B cell (primary cell): Measurements from ENCODE around the gene DEAF1. TPM values are rescaled to one million over a fixed set of nuclear protein-coding genes. Genes with fewer than 3 reads are reported as not detected.
A peak's percentile ranks its signal among the peaks of the same experiment; 100 is the strongest.

Source experiments
- ATAC-seq: fragments of 200-7000 bp; cut with Tn5 transposase; one replicate; pipeline ENCODE4 v1.10.0; 2021; ENCODE audit warnings: low read depth, mild to moderate bottlenecking, moderate number of reproducible peaks, moderate library complexity
- CTCF ChIA-PET: fragments of 350-600 bp; sonication (Branson Sonifier 250); formaldehyde crosslinking; loops from one replicate; lab custom pipeline; 2021; ENCODE audit warnings: antibody characterized with exemption, inconsistent platforms; lab: Charles Lee
- POLR2A ChIA-PET: fragments of 350-600 bp; sonication (Branson Sonifier 250); formaldehyde crosslinking; loops from one replicate; lab custom pipeline; 2021; ENCODE audit warnings: antibody characterized with exemption; lab: Charles Lee
- DNase-seq: peaks from one replicate; pipeline ENCODE4 v3.0.0; 2013
- H2AFZ ChIP-seq: 2 replicates; pipeline ENCODE4 v1.6.1; 2012; ENCODE audit warnings: mild to moderate bottlenecking, low read depth, low read length; ENCODE audit not compliant: insufficient read depth, poor library complexity, severe bottlenecking
- H3K27ac ChIP-seq, 2 donors: 1 replicate in 1 of 2; 2 replicates in 1 of 2; pipeline ENCODE4 v1.5.1; 2012 to 2013; ENCODE audit warnings: low read length in 2 of 2, mild to moderate bottlenecking in 2 of 2, moderate library complexity in 1 of 2
- H3K27me3 ChIP-seq, 4 experiments: fragments of 200-600 bp in 1 of 4; sonication (generic) in 1 of 4; replicated peaks in 1 of 4; 1 replicate in 2 of 4; 2 replicates in 2 of 4; pipeline versions ENCODE4 v1.6.1 to v1.7.0; 2013 to 2016; ENCODE audit warnings: low read length in 3 of 4, mild to moderate bottlenecking in 2 of 4, mixed read lengths in 1 of 4, moderate library complexity in 1 of 4; ENCODE audit not compliant: insufficient read depth in 4 of 4, control insufficient read depth in 3 of 4; ENCODE audit errors: control extremely low read depth in 1 of 4
- H3K36me3 ChIP-seq, 2 experiments: replicated peaks in 1 of 2; 1 replicate in 1 of 2; 2 replicates in 1 of 2; pipeline versions ENCODE4 v1.6.1 to v1.7.1; 2013; ENCODE audit warnings: low read length in 1 of 2; ENCODE audit not compliant: insufficient read depth in 2 of 2, control insufficient read depth in 1 of 2; ENCODE audit errors: control extremely low read depth in 1 of 2, extremely low read depth in 1 of 2
- H3K4me1 ChIP-seq, 2 donors: fragments of 200-600 bp in 1 of 2; sonication (generic) in 1 of 2; 1 replicate in 1 of 2; 2 replicates in 1 of 2; pipeline versions ENCODE4 v1.5.1 to v1.6.1; 2013 to 2017; ENCODE audit warnings: low read length in 2 of 2; ENCODE audit not compliant: control insufficient read depth in 2 of 2, insufficient read depth in 2 of 2
- H3K4me2 ChIP-seq: replicated peaks from 2 replicates; pipeline ENCODE3; 2012; ENCODE audit warnings: mild to moderate bottlenecking, low read depth, low read length; ENCODE audit not compliant: poor library complexity, severe bottlenecking
- H3K4me3 ChIP-seq, 5 experiments: fragments of 200-600 bp in 1 of 5; sonication (generic) in 1 of 5; 1 replicate in 3 of 5; 2 replicates in 2 of 5; pipeline versions ENCODE4 v1.5.1 to v1.7.0; 2011 to 2016; ENCODE audit warnings: low read length in 4 of 5, mild to moderate bottlenecking in 4 of 5, low read depth in 2 of 5, control low read depth in 1 of 5, moderate library complexity in 1 of 5; ENCODE audit not compliant: insufficient read depth in 1 of 5; ENCODE audit errors: control extremely low read depth in 1 of 5, extremely low read depth in 1 of 5
- H3K79me2 ChIP-seq: fragments of 200-600 bp; sonication (generic); one replicate; pipeline ENCODE4 v1.6.0; 2016; ENCODE audit warnings: low read length; ENCODE audit not compliant: control insufficient read depth, insufficient read depth
- H3K9ac ChIP-seq: fragments of 200-600 bp; sonication (generic); 2 replicates; pipeline ENCODE4 v1.6.1; 2017; ENCODE audit warnings: mild to moderate bottlenecking, low read length, moderate library complexity
- H3K9me3 ChIP-seq, 3 donors: one replicate each; pipeline versions ENCODE4 v1.6.1 to v1.7.1; 2013; ENCODE audit warnings: low read length in 2 of 3; ENCODE audit not compliant: control insufficient read depth in 2 of 3, insufficient read depth in 1 of 3; ENCODE audit errors: control extremely low read depth in 1 of 3
- H4K20me1 ChIP-seq: 2 replicates; pipeline ENCODE4 v1.6.0; 2012; ENCODE audit warnings: mild to moderate bottlenecking, low read length; ENCODE audit not compliant: insufficient read depth, control insufficient read depth, poor library complexity, severe bottlenecking
- H3K27ac Mint-ChIP-seq: one replicate; pipeline ENCODE4 v1.8.0; 2021; ENCODE audit warnings: mixed read lengths
- H3K27me3 Mint-ChIP-seq: one replicate; pipeline ENCODE4 v1.8.0; 2021; ENCODE audit warnings: mixed read lengths
- H3K4me1 Mint-ChIP-seq: one replicate; pipeline ENCODE4 v1.8.0; 2021; ENCODE audit warnings: mixed read lengths
- H3K4me3 Mint-ChIP-seq: one replicate; pipeline ENCODE4 v1.8.0; 2021; ENCODE audit warnings: mixed read lengths
- H3K9me3 Mint-ChIP-seq: one replicate; pipeline ENCODE4 v1.8.0; 2022; ENCODE audit warnings: mixed read lengths; ENCODE audit not compliant: insufficient read depth
- EZH2 ChIP-seq: IDR thresholded peaks from 2 replicates; pipeline ENCODE4 v1.6.1; 2012; ENCODE audit warnings: borderline replicate concordance, low read depth, mild to moderate bottlenecking, moderate library complexity, low read length; ENCODE audit not compliant: insufficient read depth, poor library complexity, severe bottlenecking
- WGBS: methylation state at CpG from one replicate; pipeline ENCODE4 v1.1.5; 2013; ENCODE audit warnings: missing lambda C conversion rate; ENCODE audit not compliant: insufficient coverage; 5-methylcytosine and 5-hydroxymethylcytosine counted together
- intact Hi-C: fragments of 100-400 bp; cut with micrococcal nuclease; formaldehyde crosslinking; loops from one replicate; pipeline ENCODE4 v1.10.0; 2022
- polyA plus RNA-seq: library from polyadenylated mRNA; depleted of rRNA; stranded (reverse); fragments of >200 nt; gene quantifications from 2 replicates; pipeline ENCODE4 v1.2.3, GENCODE V29; 2012
- total RNA-seq, 2 donors: library from RNA; stranded (reverse); fragments of 120-200 nt in 1 of 2; gene quantifications; 1 replicate in 1 of 2; 2 replicates in 1 of 2; pipeline versions ENCODE4 v1.2.3 to v1.2.4, GENCODE V29; 2013 to 2022
- TF ChIP-seq, protein P1 (sequence below): fragments of 200-600 bp; IDR thresholded peaks from one replicate; pipeline ENCODE4 v1.8.0; 2022; ENCODE audit warnings: antibody characterized with exemption, mild to moderate bottlenecking

The DEAF1 gene
- total and polyA plus RNA-seq, 2 donors (not counting 1 experiment from before 2014, with no cell fraction given), result 31.8 to 53.6 TPM

DNA sequence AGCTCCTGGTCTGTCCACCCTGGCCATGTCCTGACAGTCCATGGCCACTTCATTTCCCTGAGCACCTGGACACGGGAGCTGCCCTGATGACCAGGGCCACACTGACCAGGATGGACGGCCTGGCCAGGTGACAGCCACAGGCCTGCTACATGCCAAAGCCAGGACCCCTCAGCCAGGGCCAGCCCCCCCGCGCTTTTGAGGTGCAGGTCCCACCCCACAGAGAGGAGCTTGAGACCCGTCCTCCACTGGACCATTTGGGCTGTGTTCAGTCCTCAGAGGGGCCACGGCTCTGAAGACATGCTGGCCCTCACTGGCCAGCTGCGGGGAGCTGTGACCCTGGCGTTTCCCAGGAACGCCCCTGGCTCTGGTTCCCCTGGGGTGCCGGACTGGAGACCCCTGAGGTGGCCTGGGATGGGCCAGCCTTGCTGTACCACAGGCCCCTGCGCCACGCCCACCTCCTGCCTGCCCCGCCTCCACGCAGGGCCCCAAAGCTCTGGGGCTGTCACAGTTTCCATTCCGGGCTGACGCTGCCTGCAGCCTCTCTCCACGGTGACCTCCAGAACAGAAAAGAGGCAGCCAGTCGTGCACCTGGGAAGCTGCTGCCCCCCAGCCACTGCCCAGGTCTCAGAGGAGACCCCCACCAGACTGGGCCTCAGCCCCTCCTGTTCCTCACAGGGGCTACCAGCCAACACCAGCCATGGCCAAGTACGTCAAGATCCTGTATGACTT is 29.2 kb upstream of the DEAF1 start:
- Mint-ChIP-seq H3K27ac (no peak overlapping the region), H3K4me3 (peak overlapping the region; percentile 13), H3K27me3 (peaks cover 7% of the 10 kb centered on the region), H3K9me3 (no peaks in the 10 kb centered on the region), H3K4me1 (peaks cover 31% of the 10 kb centered on the region)
- Histone ChIP-seq H2AFZ (no peak overlapping the region), H3K27ac (no peak overlapping the region), H3K4me3 (no peak overlapping the region), H3K4me1 (peaks cover 34 to 56% of the 10 kb centered on the region in 2 donors), H4K20me1 (peaks cover 9% of the 10 kb centered on the region), H3K9ac (no peak overlapping the region), H3K27me3 (peaks cover 0 to 44% (median 4%) of the 10 kb centered on the region in 4 experiments), H3K79me2 (no peaks in the 10 kb centered on the region), H3K9me3 (no peaks in the 10 kb centered on the region), H3K36me3 (no peaks in the 10 kb centered on the region), H3K4me2 (no peak overlapping the region)
- intact Hi-C loops, result loop anchor here (5.0 to 10.0 kb wide), 2 partner anchors 109 to 187 kb away; partner anchors contain the start of genes HRAS, IRF7 and LRRC56
- DNase-seq, result no peak
- ChIA-PET CTCF (interaction anchor here (0.8 to 8.2 kb wide), 12 partner anchors 13 to 188 kb away, joined by 3 to 104 read pairs (median 6); partner anchors contain the start of genes DEAF1, HRAS, TALDO1 and TMEM80), POLR2A (interaction anchor here (1.0 to 8.2 kb wide), 3 partner anchors 29 to 169 kb away, joined by 3 to 105 read pairs (median 9); partner anchors contain the start of genes DEAF1 and TMEM80)
- no peak for ATAC-seq
- TF ChIP-seq, protein P1, sequence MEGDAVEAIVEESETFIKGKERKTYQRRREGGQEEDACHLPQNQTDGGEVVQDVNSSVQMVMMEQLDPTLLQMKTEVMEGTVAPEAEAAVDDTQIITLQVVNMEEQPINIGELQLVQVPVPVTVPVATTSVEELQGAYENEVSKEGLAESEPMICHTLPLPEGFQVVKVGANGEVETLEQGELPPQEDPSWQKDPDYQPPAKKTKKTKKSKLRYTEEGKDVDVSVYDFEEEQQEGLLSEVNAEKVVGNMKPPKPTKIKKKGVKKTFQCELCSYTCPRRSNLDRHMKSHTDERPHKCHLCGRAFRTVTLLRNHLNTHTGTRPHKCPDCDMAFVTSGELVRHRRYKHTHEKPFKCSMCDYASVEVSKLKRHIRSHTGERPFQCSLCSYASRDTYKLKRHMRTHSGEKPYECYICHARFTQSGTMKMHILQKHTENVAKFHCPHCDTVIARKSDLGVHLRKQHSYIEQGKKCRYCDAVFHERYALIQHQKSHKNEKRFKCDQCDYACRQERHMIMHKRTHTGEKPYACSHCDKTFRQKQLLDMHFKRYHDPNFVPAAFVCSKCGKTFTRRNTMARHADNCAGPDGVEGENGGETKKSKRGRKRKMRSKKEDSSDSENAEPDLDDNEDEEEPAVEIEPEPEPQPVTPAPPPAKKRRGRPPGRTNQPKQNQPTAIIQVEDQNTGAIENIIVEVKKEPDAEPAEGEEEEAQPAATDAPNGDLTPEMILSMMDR, result no peak
- TF ChIP-seq EZH2, result no peak
- WGBS, result 87% methylated on average over 19 of the region's 19 CpGs
